ENCODE data around the gene SORCS1.

SORCS1 gene

DNA sequence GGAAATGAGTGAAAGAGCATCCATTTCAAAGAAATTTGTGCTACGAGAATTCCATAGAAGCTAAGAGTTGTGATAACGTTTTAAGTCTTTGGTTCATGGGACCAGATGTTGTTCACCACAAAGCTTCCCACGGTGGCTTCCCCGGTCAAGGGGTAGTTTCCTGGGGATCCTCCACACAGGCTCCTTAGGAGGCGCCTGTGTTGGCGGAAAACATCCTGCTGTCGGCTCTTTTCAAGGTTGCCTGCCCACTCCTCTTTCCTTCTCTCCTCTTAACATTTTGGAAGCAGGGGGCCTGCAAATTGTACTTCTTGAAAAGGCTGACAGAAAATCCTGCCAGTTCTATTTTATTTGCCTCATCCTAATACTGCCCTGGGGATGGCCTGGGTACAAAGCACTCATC, 398.6 kb downstream of the SORCS1 start:
- no peak overlapping the region for H3K9ac ChIP-seq (ENCODE audit: low read depth, low read length)
- H3K4me1 ChIP-seq (ENCODE audit: insufficient read depth, low read length): no peaks in the 10 kb centered on the region
- no peaks in the 10 kb centered on the region for H3K36me3 ChIP-seq (ENCODE audit: insufficient read depth, low read length)
- no peaks in the 10 kb centered on the region for H3K9me3 ChIP-seq (ENCODE audit: control insufficient read depth, insufficient read depth, low read length)

DNA sequence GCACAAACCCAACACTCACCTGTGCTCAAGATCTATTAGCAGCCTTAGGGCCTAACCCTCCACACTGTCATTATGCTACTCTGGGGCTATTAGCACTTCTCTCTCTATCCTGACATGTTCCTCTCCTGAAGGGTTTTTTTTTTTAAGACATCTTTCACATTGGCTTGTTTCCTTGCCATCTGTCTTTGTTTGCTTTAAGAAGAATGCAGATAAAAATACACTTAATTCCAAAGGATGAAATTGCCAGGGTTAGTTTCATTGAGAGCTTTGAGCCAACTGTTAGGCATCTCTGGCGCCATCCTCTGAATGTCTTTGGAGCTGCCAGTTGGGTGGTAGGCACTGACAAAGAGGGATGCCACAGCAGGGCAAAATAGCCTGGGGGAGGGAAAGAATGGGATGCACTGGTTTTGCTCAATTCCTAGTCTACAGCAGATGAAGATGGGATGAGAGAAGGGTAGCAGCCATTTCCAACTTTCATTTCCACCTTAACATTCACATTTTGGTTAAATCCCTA, 399.2 kb downstream of the SORCS1 start:
- no peaks in the 10 kb centered on the region for H3K4me1 ChIP-seq (ENCODE audit: insufficient read depth, low read length)
- H3K36me3 ChIP-seq (ENCODE audit: insufficient read depth, low read length): no peaks in the 10 kb centered on the region
- no peak overlapping the region for H3K9ac ChIP-seq (ENCODE audit: low read depth, low read length)
- H3K9me3 ChIP-seq (ENCODE audit: control insufficient read depth, insufficient read depth, low read length): no peaks in the 10 kb centered on the region

DNA sequence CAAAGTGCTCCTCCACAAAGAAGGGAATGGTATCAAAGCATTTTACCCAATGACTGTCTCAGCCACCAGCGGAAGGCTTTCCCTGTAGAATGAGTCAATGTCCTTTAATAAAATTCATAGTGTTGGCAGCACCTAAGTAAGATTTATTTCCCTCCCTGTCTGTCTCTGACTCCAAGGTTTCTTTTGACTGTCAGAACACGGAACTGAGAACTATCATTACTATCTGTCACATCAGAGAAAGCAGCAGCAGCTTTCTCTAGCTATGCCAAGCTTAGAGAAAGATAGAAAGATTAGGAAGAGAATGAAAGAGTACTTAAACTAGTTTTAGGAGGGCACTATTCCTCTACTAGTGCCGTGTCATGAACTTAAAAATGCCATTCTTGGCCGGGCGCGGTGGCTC, 400.1 kb downstream of the SORCS1 start:
- H3K4me1 ChIP-seq (ENCODE audit: insufficient read depth, low read length): no peaks in the 10 kb centered on the region
- no peak overlapping the region for H3K9ac ChIP-seq (ENCODE audit: low read depth, low read length)
- no peaks in the 10 kb centered on the region for H3K36me3 ChIP-seq (ENCODE audit: insufficient read depth, low read length)
- no peaks in the 10 kb centered on the region for H3K9me3 ChIP-seq (ENCODE audit: control insufficient read depth, insufficient read depth, low read length)

DNA sequence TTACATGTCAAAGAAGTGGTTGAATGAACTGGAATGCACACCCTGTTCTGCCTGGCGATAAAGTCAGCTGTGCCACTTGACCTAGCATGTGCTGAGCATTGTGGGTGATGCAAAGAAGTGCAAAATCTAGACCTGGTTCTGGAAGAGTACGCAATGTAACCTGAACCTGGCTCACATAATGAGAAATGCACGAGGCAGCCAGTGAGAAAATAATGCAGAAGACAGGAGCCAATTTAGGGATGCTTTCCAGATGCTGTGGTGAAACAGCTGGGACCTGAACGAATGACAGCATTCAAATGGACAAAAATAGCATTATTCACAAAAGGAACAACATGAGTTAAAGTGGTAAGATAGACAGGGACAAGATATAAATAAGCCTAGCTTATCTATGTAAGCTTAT, 402.6 kb downstream of the SORCS1 start:
- no peaks in the 10 kb centered on the region for H3K9me3 ChIP-seq (ENCODE audit: control insufficient read depth, insufficient read depth, low read length)
- H3K9ac ChIP-seq (ENCODE audit: low read depth, low read length): no peak overlapping the region
- no peaks in the 10 kb centered on the region for H3K36me3 ChIP-seq (ENCODE audit: insufficient read depth, low read length)
- no peaks in the 10 kb centered on the region for H3K4me1 ChIP-seq (ENCODE audit: insufficient read depth, low read length)

DNA sequence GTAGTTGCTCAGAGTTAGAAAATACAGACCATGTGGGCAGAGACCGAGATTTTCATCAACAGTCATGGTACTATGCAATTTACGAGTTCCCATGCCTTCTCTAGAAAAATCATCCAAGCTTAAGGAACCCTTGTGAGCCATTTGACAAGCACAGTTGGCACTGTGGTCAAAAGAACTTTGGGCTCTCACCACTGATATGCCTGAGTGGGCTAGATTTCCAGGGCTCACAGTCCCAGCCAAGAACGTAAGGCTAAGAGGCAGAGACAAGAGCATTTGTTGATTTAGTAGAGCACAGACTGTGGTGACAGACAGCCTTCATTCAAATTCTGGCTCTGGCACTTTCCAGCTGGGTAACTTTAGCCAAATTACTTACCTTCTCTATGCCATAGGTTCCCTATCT, 407.0 kb downstream of the SORCS1 start:
- no peaks in the 10 kb centered on the region for H3K36me3 ChIP-seq (ENCODE audit: insufficient read depth, low read length)
- no peaks in the 10 kb centered on the region for H3K4me1 ChIP-seq (ENCODE audit: insufficient read depth, low read length)
- H3K9ac ChIP-seq (ENCODE audit: low read depth, low read length): no peak overlapping the region
- no peaks in the 10 kb centered on the region for H3K9me3 ChIP-seq (ENCODE audit: control insufficient read depth, insufficient read depth, low read length)

DNA sequence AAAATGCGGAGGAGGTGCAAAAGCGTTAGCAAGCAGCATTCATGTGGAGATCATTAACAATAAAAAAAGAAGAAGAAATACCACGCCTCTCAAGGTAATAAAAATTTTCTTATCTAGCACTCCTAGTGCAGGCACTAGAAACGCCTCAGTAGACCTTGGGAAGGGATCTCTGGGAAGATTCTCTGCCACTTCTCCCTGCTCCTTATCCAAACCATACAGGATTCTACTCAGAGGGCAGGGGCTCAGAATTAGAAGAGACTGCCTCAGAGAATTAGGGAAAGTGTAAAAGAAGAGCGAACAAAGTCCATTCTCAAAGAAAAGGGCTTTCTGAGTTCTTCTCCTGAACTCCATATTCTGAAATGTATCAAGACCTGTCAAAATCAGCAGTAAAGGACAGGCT, 413.4 kb downstream of the SORCS1 start:
- Histone ChIP-seq H3K36me3 (ENCODE audit: insufficient read depth, low read length) (no peaks in the 10 kb centered on the region), H3K4me1 (ENCODE audit: insufficient read depth, low read length) (no peaks in the 10 kb centered on the region), H3K9me3 (ENCODE audit: control insufficient read depth, insufficient read depth, low read length) (no peaks in the 10 kb centered on the region), H3K9ac (ENCODE audit: low read depth, low read length) (no peak overlapping the region)

DNA sequence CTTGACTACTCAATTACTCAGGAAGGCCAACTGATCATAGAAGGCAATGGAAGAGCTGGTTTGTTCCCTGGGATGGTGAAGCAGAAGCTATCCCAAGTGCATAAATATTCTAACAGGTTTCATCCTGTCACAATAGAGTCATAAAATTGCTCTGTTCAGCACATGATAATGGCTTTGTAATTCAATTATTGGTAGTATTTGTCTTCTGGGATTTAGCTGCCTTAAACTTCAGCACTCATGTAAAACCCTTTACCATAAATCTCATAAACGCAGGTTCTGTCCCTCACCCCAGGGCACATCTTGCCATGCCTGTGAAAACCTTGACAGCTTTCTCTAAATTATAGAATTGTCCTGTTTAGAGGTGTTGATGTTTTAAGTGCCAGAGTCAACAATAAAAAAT, 417.6 kb downstream of the SORCS1 start:
- H3K4me1 ChIP-seq (ENCODE audit: insufficient read depth, low read length): no peaks in the 10 kb centered on the region
- no peaks in the 10 kb centered on the region for H3K9me3 ChIP-seq (ENCODE audit: control insufficient read depth, insufficient read depth, low read length)
- no peaks in the 10 kb centered on the region for H3K36me3 ChIP-seq (ENCODE audit: insufficient read depth, low read length)
- H3K9ac ChIP-seq (ENCODE audit: low read depth, low read length): no peak overlapping the region

DNA sequence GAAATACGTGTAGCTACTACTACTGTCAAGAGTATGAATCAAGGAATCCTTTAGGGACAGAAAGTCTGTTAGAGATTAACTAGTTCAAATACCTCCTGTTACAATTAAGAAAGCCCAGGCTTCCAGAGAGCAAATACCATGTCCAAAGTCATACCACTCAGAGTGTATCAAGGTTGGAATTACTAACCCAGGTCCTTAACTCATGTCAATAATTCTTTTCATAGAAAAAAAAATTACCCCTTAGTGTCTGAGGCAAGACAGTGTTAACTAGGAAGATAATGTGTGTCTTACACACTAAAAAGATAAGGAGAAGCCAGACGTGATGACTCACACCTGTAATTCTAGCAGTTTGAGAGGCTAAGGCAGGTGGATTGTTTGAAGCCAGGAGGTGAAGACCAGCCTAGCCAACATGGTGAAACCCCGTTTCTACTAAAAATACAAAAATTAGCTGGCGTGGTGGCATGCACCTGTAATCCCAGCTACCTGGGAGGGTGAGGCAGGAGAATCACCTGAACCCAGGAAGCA, 423.4 kb downstream of the SORCS1 start:
- Histone ChIP-seq H3K9ac (ENCODE audit: low read depth, low read length) (no peak overlapping the region), H3K9me3 (ENCODE audit: control insufficient read depth, insufficient read depth, low read length) (no peaks in the 10 kb centered on the region), H3K36me3 (ENCODE audit: insufficient read depth, low read length) (no peaks in the 10 kb centered on the region), H3K4me1 (ENCODE audit: insufficient read depth, low read length) (no peaks in the 10 kb centered on the region)

DNA sequence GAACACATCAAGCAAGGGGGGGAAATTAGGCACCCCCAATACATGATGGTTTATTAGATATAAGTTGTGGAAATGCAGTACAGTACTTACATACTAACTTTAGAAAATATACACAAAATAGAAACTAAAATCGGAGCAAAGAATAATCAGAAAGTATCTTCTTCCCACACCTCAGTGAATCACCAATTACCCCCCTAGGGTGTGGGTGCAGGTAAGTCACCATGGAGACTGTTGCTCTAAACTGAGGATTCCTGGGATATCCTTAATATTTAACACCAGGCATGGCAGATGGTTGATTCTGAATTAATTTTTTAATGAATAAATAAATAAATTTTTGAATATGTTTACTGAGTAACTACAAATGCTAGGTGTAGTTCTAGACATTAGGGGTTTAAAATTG, 424.4 kb downstream of the SORCS1 start:
- Histone ChIP-seq H3K4me1 (ENCODE audit: insufficient read depth, low read length) (no peaks in the 10 kb centered on the region), H3K36me3 (ENCODE audit: insufficient read depth, low read length) (no peaks in the 10 kb centered on the region), H3K9me3 (ENCODE audit: control insufficient read depth, insufficient read depth, low read length) (no peaks in the 10 kb centered on the region), H3K9ac (ENCODE audit: low read depth, low read length) (no peak overlapping the region)

DNA sequence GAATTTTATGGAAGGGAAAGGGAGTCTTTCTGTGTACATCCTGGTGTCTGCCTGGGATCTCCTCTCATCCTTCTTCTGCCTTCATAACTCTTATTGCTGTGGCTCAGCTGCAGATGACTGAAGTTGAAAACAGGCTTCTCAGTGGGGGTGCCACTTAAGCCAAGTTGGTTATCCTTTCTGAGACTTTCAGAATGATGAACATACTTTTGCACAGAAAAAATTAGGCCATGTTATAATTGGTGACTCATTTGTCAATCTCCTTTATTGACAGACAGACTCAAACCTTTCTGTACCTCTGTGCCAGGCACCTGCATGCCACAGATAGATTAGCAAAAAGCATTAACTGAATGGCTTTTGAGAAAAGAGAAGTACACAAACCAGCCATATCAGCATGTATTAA, 430.3 kb downstream of the SORCS1 start:
- no peaks in the 10 kb centered on the region for H3K9me3 ChIP-seq (ENCODE audit: control insufficient read depth, insufficient read depth, low read length)
- no peak overlapping the region for H3K9ac ChIP-seq (ENCODE audit: low read depth, low read length)
- H3K4me1 ChIP-seq (ENCODE audit: insufficient read depth, low read length): no peaks in the 10 kb centered on the region
- H3K36me3 ChIP-seq (ENCODE audit: insufficient read depth, low read length): no peaks in the 10 kb centered on the region

DNA sequence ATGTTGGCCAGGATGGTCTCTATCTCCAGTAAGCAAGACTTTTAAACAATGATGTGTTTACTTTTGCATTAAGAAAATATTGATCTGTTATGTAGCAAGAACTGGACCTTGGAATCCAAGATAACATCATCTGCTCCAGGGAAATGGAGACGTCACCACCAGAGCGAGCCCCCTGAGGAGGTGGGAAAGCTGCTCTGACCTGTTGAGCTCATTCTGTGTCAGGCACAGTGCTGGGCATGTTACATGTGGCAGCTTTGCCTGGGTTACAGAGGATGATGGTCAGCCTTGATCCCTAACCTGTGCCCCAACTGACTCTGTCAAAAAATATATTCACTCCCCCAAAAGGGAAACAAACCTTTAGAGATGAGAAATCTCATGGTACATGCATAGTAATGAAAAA, 436.3 kb downstream of the SORCS1 start:
- H3K9ac ChIP-seq (ENCODE audit: low read depth, low read length): no peak overlapping the region
- H3K4me1 ChIP-seq (ENCODE audit: insufficient read depth, low read length): no peaks in the 10 kb centered on the region
- H3K9me3 ChIP-seq (ENCODE audit: control insufficient read depth, insufficient read depth, low read length): no peaks in the 10 kb centered on the region
- H3K36me3 ChIP-seq (ENCODE audit: insufficient read depth, low read length): no peaks in the 10 kb centered on the region

DNA sequence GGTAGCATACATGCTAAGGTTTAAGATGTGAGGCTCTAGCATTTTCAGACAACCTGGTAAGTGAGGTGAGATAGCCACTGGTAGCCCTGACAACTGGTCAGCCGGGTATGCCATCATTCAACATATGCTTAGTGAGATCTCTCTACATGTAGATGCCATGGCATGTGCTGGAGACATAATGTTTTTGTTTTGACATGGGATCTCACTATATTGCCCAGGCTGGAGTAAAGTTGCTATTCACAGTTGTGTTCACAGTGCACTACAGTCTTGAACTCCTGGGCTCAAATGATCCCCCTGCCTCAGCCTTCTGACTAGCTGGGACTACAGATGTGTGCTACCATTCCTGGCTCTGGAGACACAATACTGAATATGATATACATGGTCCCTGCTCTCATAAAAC, 437.3 kb downstream of the SORCS1 start:
- H3K9ac ChIP-seq (ENCODE audit: low read depth, low read length): no peak overlapping the region
- no peaks in the 10 kb centered on the region for H3K4me1 ChIP-seq (ENCODE audit: insufficient read depth, low read length)
- H3K36me3 ChIP-seq (ENCODE audit: insufficient read depth, low read length): no peaks in the 10 kb centered on the region
- no peaks in the 10 kb centered on the region for H3K9me3 ChIP-seq (ENCODE audit: control insufficient read depth, insufficient read depth, low read length)

DNA sequence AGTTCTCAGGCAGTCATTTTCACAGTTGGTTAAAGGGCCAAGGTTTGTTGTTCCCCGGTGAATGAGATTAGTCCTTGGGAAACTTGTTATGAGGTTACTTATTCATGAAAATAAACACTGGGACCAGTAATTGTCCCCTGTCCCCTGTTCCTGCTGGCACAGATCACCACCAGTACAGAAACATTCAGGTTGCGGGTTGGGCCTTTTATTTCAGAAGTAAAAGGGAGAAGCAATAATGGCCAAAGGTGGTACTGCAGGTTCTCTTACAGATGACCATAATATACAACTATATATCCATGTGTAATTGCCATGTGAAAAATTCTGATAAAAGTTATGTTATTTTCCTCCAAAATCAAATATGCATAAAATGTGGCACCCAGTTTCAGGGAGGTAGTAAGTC, 442.0 kb downstream of the SORCS1 start:
- Histone ChIP-seq H3K36me3 (ENCODE audit: insufficient read depth, low read length) (no peaks in the 10 kb centered on the region), H3K9ac (ENCODE audit: low read depth, low read length) (no peak overlapping the region), H3K4me1 (ENCODE audit: insufficient read depth, low read length) (no peaks in the 10 kb centered on the region; the same call in 1 of the 2 replicates), H3K9me3 (ENCODE audit: control insufficient read depth, insufficient read depth, low read length) (no peaks in the 10 kb centered on the region)

DNA sequence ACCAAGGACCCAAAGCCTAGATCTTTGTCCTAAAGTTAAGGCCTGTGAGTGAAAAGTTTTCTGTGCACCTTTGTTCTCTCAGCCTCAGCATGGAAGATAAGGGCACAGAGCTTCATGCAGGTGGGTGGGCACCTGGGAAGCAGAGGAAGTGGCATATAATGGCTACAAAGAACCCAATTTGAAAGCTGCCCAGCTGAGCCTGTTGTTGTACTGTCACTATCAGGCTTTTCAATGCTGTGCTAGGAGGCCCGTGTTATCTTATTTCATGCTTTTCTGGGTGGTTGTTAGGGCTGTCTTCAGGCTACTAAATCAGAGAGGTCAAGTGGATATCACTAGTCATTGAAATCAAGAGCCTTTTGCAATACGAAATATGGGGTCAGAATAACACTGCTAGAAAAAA, 443.8 kb downstream of the SORCS1 start:
- Histone ChIP-seq H3K9ac (ENCODE audit: low read depth, low read length) (no peak overlapping the region), H3K9me3 (ENCODE audit: control insufficient read depth, insufficient read depth, low read length) (no peaks in the 10 kb centered on the region), H3K36me3 (ENCODE audit: insufficient read depth, low read length) (no peaks in the 10 kb centered on the region), H3K4me1 (ENCODE audit: insufficient read depth, low read length) (no peaks in the 10 kb centered on the region; the same call in 1 of the 2 replicates)

DNA sequence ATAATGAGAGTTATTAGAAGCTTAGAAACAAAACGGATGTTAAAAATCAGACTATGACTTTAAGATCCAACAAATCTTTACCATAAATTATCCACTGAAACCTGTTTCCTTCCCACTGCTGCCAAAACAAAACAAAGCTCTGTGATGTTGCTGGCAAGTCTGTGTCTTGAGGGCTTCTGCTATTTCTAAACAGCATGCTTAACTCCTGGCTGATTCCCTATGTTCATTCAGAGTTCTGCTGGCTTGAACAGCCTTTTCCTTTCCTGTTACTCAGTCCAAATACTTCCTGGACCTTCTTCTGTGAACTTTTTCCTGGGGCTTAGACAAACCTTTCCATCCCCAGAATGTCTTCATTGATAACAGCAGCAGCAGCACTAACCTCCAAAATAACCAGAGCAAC, 448.1 kb downstream of the SORCS1 start:
- Histone ChIP-seq H3K9me3 (ENCODE audit: control insufficient read depth, insufficient read depth, low read length) (no peaks in the 10 kb centered on the region; the same call in 1 of the 2 replicates), H3K9ac (ENCODE audit: low read depth, low read length) (no peak overlapping the region)

More for the DNA sequence above, 448.1 kb downstream of the SORCS1 start:
- Histone ChIP-seq H3K36me3 (ENCODE audit: insufficient read depth, low read length) (no peaks in the 10 kb centered on the region), H3K4me1 (ENCODE audit: insufficient read depth, low read length) (no peaks in the 10 kb centered on the region; the same call in 1 of the 2 replicates)

Measured in ES-I3 (cell line).